ENCODE results near the gene SHB.

SHB gene

GRCh38 chr9:37876376-37876775 lies 192.7 kb downstream of the SHB start:
- no peak for DNase-seq

- no peak for DNase-seq
Observed at GRCh38 chr9:37873955-37874354, 195.1 kb downstream of the SHB start.

- DNase-seq, result no peak
Observed at GRCh38 chr9:37870799-37871176, 198.2 kb downstream of the SHB start.

GRCh38 chr9:37870081-37870798 lies 198.8 kb downstream of the SHB start:
- DNase-seq, result no peak
